IMR-90 (cell line): ENCODE results near the gene FBXO41. TPM values are rescaled to one million over a fixed set of nuclear protein-coding genes. Genes with fewer than 3 reads are reported as not detected.

ENCODE experiments used
- ATAC-seq: fragments of 200-7000 bp; cut with Tn5 transposase; 2 replicates; pipeline ENCODE4 v1.9.1; 2020; ENCODE audit warnings: low read depth, mild to moderate bottlenecking, moderate library complexity
- BruUV-seq: library from RNA; stranded (reverse); fragments of 400-500 nt; replicated peaks from 2 replicates; lab custom pipeline; 2021; lab: Mats Ljungman, UMichigan
- CTCF ChIA-PET: fragments of 300-600 bp; formaldehyde crosslinking; extraction: SDS; loops from one replicate; lab custom pipeline; 2021; ENCODE audit warnings: antibody characterized with exemption; lab: Yijun Ruan, JAX
- POLR2A ChIA-PET: fragments of 300-600 bp; sonication (Branson Sonifier 250); formaldehyde crosslinking; loops from one replicate; lab custom pipeline; 2022; ENCODE audit warnings: antibody characterized with exemption; ENCODE audit not compliant: unreplicated experiment; lab: Charles Lee
- DNase-seq: peaks from one replicate; pipeline ENCODE4 v3.0.0; 2013
- H2AFZ ChIP-seq: replicated peaks from 2 replicates; pipeline ENCODE3; 2013; ENCODE audit warnings: low read length, mild to moderate bottlenecking; ENCODE audit not compliant: poor library complexity
- H2AK5ac ChIP-seq: 2 replicates; pipeline ENCODE4 v1.6.1; 2013; ENCODE audit warnings: low read depth, low read length, inconsistent platforms
- H2AK9ac ChIP-seq: replicated peaks from 2 replicates; pipeline ENCODE3; 2013; ENCODE audit warnings: mild to moderate bottlenecking, low read depth, low read length, moderate library complexity; ENCODE audit not compliant: poor library complexity
- H2BK120ac ChIP-seq: 2 replicates; pipeline ENCODE4 v1.6.1; 2013; ENCODE audit warnings: low read depth, low read length, inconsistent platforms
- H2BK15ac ChIP-seq: 3 replicates; pipeline ENCODE4 v1.6.1; 2013; ENCODE audit warnings: low read depth, low read length, inconsistent platforms
- H2BK20ac ChIP-seq: 2 replicates; pipeline ENCODE4 v1.6.1; 2013; ENCODE audit warnings: low read depth, mild to moderate bottlenecking, inconsistent platforms, low read length, moderate library complexity
- H2BK5ac ChIP-seq: 2 replicates; pipeline ENCODE4 v1.6.1; 2013; ENCODE audit warnings: mild to moderate bottlenecking, low read depth, low read length, inconsistent platforms; ENCODE audit not compliant: poor library complexity, severe bottlenecking
- H3K14ac ChIP-seq: replicated peaks from 2 replicates; pipeline ENCODE4 v1.6.1; 2013; ENCODE audit warnings: low read depth, low read length, inconsistent platforms
- H3K18ac ChIP-seq: 2 replicates; pipeline ENCODE4 v1.6.1; 2013; ENCODE audit warnings: low read depth, low read length, control low read depth
- H3K23ac ChIP-seq: 2 replicates; pipeline ENCODE4 v1.6.1; 2013; ENCODE audit warnings: low read depth, low read length, inconsistent platforms
- H3K27ac ChIP-seq: 2 replicates; pipeline ENCODE4 v1.5.1; 2013; ENCODE audit warnings: mild to moderate bottlenecking, control low read depth, low read length; ENCODE audit not compliant: insufficient read depth
- H3K27me3 ChIP-seq: 2 replicates; pipeline ENCODE4 v1.6.1; 2013; ENCODE audit warnings: low read length; ENCODE audit not compliant: control insufficient read depth, insufficient read depth
- H3K36me3 ChIP-seq: 2 replicates; pipeline ENCODE4 v1.6.1; 2013; ENCODE audit warnings: low read length, mixed read lengths; ENCODE audit not compliant: control insufficient read depth, insufficient read depth
- H3K4ac ChIP-seq: 2 replicates; pipeline ENCODE4 v1.6.1; 2013; ENCODE audit warnings: low read depth, low read length, inconsistent platforms
- H3K4me1 ChIP-seq: 2 replicates; pipeline ENCODE4 v1.6.1; 2013; ENCODE audit warnings: low read length, mixed read lengths; ENCODE audit not compliant: control insufficient read depth, insufficient read depth
- H3K4me2 ChIP-seq: 2 replicates; pipeline ENCODE4 v1.6.1; 2013; ENCODE audit warnings: low read depth, mild to moderate bottlenecking, control low read depth, low read length, moderate library complexity
- H3K4me3 ChIP-seq: 2 replicates; pipeline ENCODE4 v1.5.1; 2013; ENCODE audit warnings: low read depth, mild to moderate bottlenecking, control low read depth, low read length, moderate library complexity; ENCODE audit not compliant: insufficient read depth
- H3K56ac ChIP-seq: 2 replicates; pipeline ENCODE4 v1.6.1; 2013; ENCODE audit warnings: low read length, inconsistent platforms; ENCODE audit not compliant: insufficient read depth; ENCODE audit errors: extremely low read depth
- H3K79me1 ChIP-seq, 2 experiments: 2 replicates each; pipeline ENCODE4 v1.6.1; 2013; ENCODE audit warnings: low read length in 2 of 2, inconsistent platforms in 1 of 2, low read depth in 1 of 2
- H3K9ac ChIP-seq: 2 replicates; pipeline ENCODE4 v1.6.1; 2013; ENCODE audit warnings: low read depth, low read length, control low read depth
- H3K9me1 ChIP-seq: 2 replicates; pipeline ENCODE4 v1.6.1; 2013; ENCODE audit warnings: low read length, inconsistent platforms; ENCODE audit not compliant: insufficient read depth
- H3K9me3 ChIP-seq: 2 replicates; pipeline ENCODE4 v1.6.1; 2013; ENCODE audit warnings: low read length; ENCODE audit not compliant: control insufficient read depth, insufficient read depth
- H4K20me1 ChIP-seq: 2 replicates; pipeline ENCODE4 v1.6.1; 2013; ENCODE audit warnings: low read length, inconsistent platforms; ENCODE audit not compliant: insufficient read depth
- H4K5ac ChIP-seq: 2 replicates; pipeline ENCODE4 v1.6.1; 2013; ENCODE audit warnings: mild to moderate bottlenecking, low read depth, low read length, control low read depth
- H4K8ac ChIP-seq, 2 experiments: 2 replicates each; pipeline ENCODE4 v1.6.1; 2013; ENCODE audit warnings: low read depth in 2 of 2, low read length in 2 of 2, control low read depth in 1 of 2, inconsistent platforms in 1 of 2
- H4K91ac ChIP-seq: 2 replicates; pipeline ENCODE4 v1.6.1; 2013; ENCODE audit warnings: low read depth, low read length, inconsistent platforms; ENCODE audit not compliant: insufficient read depth
- BHLHE40 ChIP-seq: fragments of 150-350 bp; IDR thresholded peaks from 2 replicates; pipeline ENCODE4 v1.6.1; 2016; ENCODE audit warnings: mild to moderate bottlenecking, low read depth, low read length
- CEBPB ChIP-seq: IDR thresholded peaks from 2 replicates; pipeline ENCODE4 v1.6.1; 2012; ENCODE audit warnings: low read depth, low read length, improper control_type of control experiment
- CHD1 ChIP-seq: IDR thresholded peaks from 2 replicates; pipeline ENCODE4 v1.6.1; 2012; ENCODE audit warnings: low read depth, low read length, improper control_type of control experiment
- CTCF ChIP-seq: conservative IDR thresholded peaks from 2 replicates; pipeline ENCODE4 v1.5.1; 2012; ENCODE audit warnings: mild to moderate bottlenecking, low read depth, low read length, improper control_type of control experiment
- ELK1 ChIP-seq: fragments of 150-350 bp; IDR thresholded peaks from 2 replicates; pipeline ENCODE4 v1.6.1; 2016; ENCODE audit warnings: low read depth, mild to moderate bottlenecking, low read length, moderate library complexity, borderline replicate concordance
- FOS ChIP-seq: fragments of 150-350 bp; IDR thresholded peaks from 2 replicates; pipeline ENCODE4 v1.6.1; 2016; ENCODE audit warnings: low read depth, low read length
- MAFK ChIP-seq: IDR thresholded peaks from 2 replicates; pipeline ENCODE4 v1.6.1; 2012; ENCODE audit warnings: low read depth, low read length, improper control_type of control experiment
- MAZ ChIP-seq: IDR thresholded peaks from 2 replicates; pipeline ENCODE4 v1.6.1; 2012; ENCODE audit warnings: low read depth, mild to moderate bottlenecking, low read length, improper control_type of control experiment, moderate library complexity, borderline replicate concordance
- MXI1 ChIP-seq: IDR thresholded peaks from 2 replicates; pipeline ENCODE4 v1.6.1; 2012; ENCODE audit warnings: low read depth, mild to moderate bottlenecking, low read length, moderate library complexity, borderline replicate concordance
- NFE2L2 ChIP-seq: fragments of 150-350 bp; IDR thresholded peaks from 2 replicates; pipeline ENCODE4 v1.6.1; 2016; ENCODE audit warnings: low read depth, mild to moderate bottlenecking, low read length
- POLR2A ChIP-seq: IDR thresholded peaks from 2 replicates; pipeline ENCODE4 v1.6.1; 2012; ENCODE audit warnings: mild to moderate bottlenecking, low read depth, low read length
- RAD21 ChIP-seq: IDR thresholded peaks from 2 replicates; pipeline ENCODE4 v1.6.1; 2012; ENCODE audit warnings: low read length, improper control_type of control experiment
- RCOR1 ChIP-seq: IDR thresholded peaks from 2 replicates; pipeline ENCODE4 v1.6.1; 2012; ENCODE audit warnings: mild to moderate bottlenecking, low read length, improper control_type of control experiment; ENCODE audit not compliant: insufficient replicate concordance
- SMC3 ChIP-seq: fragments of 150-350 bp; IDR thresholded peaks from 2 replicates; pipeline ENCODE4 v1.6.1; 2016; ENCODE audit warnings: low read depth, mild to moderate bottlenecking, antibody characterized with exemption, low read length, moderate library complexity
- USF2 ChIP-seq: fragments of 150-350 bp; IDR thresholded peaks from 2 replicates; pipeline ENCODE4 v1.6.1; 2017; ENCODE audit warnings: mild to moderate bottlenecking, antibody characterized with exemption, low read length, low read depth
- WGBS, 2 experiments: methylation state at CpG; one replicate each; pipeline versions ENCODE4 v1.1.5 to v1.1.7; 2013; ENCODE audit warnings: missing lambda C conversion rate in 2 of 2; ENCODE audit not compliant: insufficient read length in 1 of 2; ENCODE audit errors: extremely low coverage in 2 of 2; 5-methylcytosine and 5-hydroxymethylcytosine counted together
- dilution Hi-C: fragments of 300-500 bp; cut with HindIII; formaldehyde crosslinking; loops from one replicate; pipeline ENCODE4 v1.14.3; 2018; ENCODE audit warnings: low sequenced_read_pairs; ENCODE audit not compliant: unreplicated experiment
- in situ Hi-C: fragments of 300-500 bp; cut with MboI; formaldehyde crosslinking; loops from 3 replicates; pipeline ENCODE4 v1.14.3; 2019; ENCODE audit warnings: low sequenced_read_pairs, inconsistent platforms, mixed read lengths
- intact Hi-C: fragments of 100-400 bp; cut with micrococcal nuclease; formaldehyde crosslinking; loops from 2 replicates; pipeline ENCODE4 v1.10.0; 2022
- polyA plus RNA-seq, 3 experiments: library from polyadenylated mRNA; depleted of rRNA; stranded (reverse); fragments of >200 nt; gene quantifications; 2 replicates each; pipeline ENCODE4 v1.2.3, GENCODE V29; 2012; ENCODE audit warnings: low replicate concordance in 1 of 3
- total RNA-seq: library from RNA; depleted of rRNA; stranded (reverse); fragments of >200 nt; gene quantifications from 2 replicates; pipeline ENCODE4 v1.2.3, GENCODE V29; 2012

FBXO41 gene
- total and polyA plus RNA-seq, 2 of the 4 experiments (the other 2 are of a cell fraction): 0.54 to 3.7 TPM

- H3K27me3 ChIP-seq: peaks cover 25% of the 10 kb centered on the region
- no peaks in the 10 kb centered on the region for H3K9me3 ChIP-seq
- H3K4ac ChIP-seq: no peak overlapping the region
- dilution Hi-C loops: no loop called here
- H3K4me3 ChIP-seq: no peak overlapping the region
- H3K9ac ChIP-seq: no peak overlapping the region
- ChIA-PET CTCF (no interaction called here), POLR2A (interaction anchor here (0.6 kb wide), 1 partner anchor 35 kb away, joined by 4 read pairs; the partner anchor contains the start of gene PRADC1)
- no peak overlapping the region for H3K4me2 ChIP-seq
- no peak overlapping the region for H2BK5ac ChIP-seq
- BruUV-seq: no TSS peak
- intact Hi-C loops: no loop called here
- no peak overlapping the region for H3K23ac ChIP-seq
- peaks cover 3% of the 10 kb centered on the region; the same call in 1 of the 2 replicates for H3K36me3 ChIP-seq
- H2BK120ac ChIP-seq: no peak overlapping the region
- H3K14ac ChIP-seq: no peak overlapping the region
- no peak for TF ChIP-seq RCOR1
- no peak for TF ChIP-seq MAZ
- TF ChIP-seq RAD21: no peak
- no peak for TF ChIP-seq NFE2L2
- TF ChIP-seq ELK1: no peak
- no peak for TF ChIP-seq FOS
- TF ChIP-seq MAFK: no peak
- no peak for TF ChIP-seq POLR2A
- no peak for TF ChIP-seq CTCF
- no peak for TF ChIP-seq SMC3
- TF ChIP-seq MXI1: no peak
- TF ChIP-seq CHD1: no peak
- no peak for TF ChIP-seq CEBPB
- no peak for TF ChIP-seq BHLHE40
- TF ChIP-seq USF2: no peak
- peaks cover 10% of the 10 kb centered on the region; the same call in 1 of the 2 replicates for H4K20me1 ChIP-seq
- H3K79me1 ChIP-seq: no peaks in the 10 kb centered on the region
- no peak overlapping the region for H3K56ac ChIP-seq
- ATAC-seq: no peak
- H2AK5ac ChIP-seq: no peak overlapping the region
- H4K5ac ChIP-seq: no peak overlapping the region
- 48% methylated on average over 12 of the region's 14 CpGs; no CpG with 5 or more reads in 1 of the 2 experiments for WGBS, 2 experiments
- peaks cover 6% of the 10 kb centered on the region; the same call in 1 of the 2 replicates for H3K9me1 ChIP-seq
- no peak overlapping the region for H2AFZ ChIP-seq
- no peak overlapping the region for H3K27ac ChIP-seq
- DNase-seq: no peak
- H3K18ac ChIP-seq: no peak overlapping the region
- no peak overlapping the region for H4K91ac ChIP-seq
- H2BK15ac ChIP-seq: no peak overlapping the region
- H3K4me1 ChIP-seq: no peaks in the 10 kb centered on the region
- in situ Hi-C loops: no loop called here
- no peak overlapping the region for H2BK20ac ChIP-seq
- no peak overlapping the region for H2AK9ac ChIP-seq
- H4K8ac ChIP-seq: no peak overlapping the region
Observed at GRCh38 chr2:73268366-73268829, 15.9 kb downstream of the FBXO41 start.
